Esophagus squamous epithelium (tissue), 4 donors: ENCODE measurements around the gene HBD.

Experiments used
- POLR2A ChIP-seq, 4 donors: fragments of 450-650 bp; IDR thresholded peaks; one replicate each; pipeline ENCODE4 v1.6.1; 2017; ENCODE audit warnings: antibody characterized with exemption in 4 of 4, mild to moderate bottlenecking in 4 of 4, moderate library complexity in 3 of 4
- TF ChIP-seq, protein P1 (sequence below), 6 experiments: fragments of 450-650 bp in 4 of 6; fragments of 200-600 bp in 2 of 6; sonication (generic) in 2 of 6; IDR thresholded peaks; one replicate each; pipeline ENCODE4 v1.5.1; 2016 to 2019; ENCODE audit warnings: antibody characterized with exemption in 6 of 6, mild to moderate bottlenecking in 4 of 6, moderate library complexity in 4 of 6

GRCh38 chr11:5279471-5280090, 45.3 kb upstream of the HBD start:
- TF ChIP-seq, protein P1, sequence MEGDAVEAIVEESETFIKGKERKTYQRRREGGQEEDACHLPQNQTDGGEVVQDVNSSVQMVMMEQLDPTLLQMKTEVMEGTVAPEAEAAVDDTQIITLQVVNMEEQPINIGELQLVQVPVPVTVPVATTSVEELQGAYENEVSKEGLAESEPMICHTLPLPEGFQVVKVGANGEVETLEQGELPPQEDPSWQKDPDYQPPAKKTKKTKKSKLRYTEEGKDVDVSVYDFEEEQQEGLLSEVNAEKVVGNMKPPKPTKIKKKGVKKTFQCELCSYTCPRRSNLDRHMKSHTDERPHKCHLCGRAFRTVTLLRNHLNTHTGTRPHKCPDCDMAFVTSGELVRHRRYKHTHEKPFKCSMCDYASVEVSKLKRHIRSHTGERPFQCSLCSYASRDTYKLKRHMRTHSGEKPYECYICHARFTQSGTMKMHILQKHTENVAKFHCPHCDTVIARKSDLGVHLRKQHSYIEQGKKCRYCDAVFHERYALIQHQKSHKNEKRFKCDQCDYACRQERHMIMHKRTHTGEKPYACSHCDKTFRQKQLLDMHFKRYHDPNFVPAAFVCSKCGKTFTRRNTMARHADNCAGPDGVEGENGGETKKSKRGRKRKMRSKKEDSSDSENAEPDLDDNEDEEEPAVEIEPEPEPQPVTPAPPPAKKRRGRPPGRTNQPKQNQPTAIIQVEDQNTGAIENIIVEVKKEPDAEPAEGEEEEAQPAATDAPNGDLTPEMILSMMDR (IDR thresholded peaks at IDR 0.05): no peak
- no peak for TF ChIP-seq POLR2A (IDR thresholded peaks at IDR 0.05)
